ENCODE data around the gene RAB41. TPM values are rescaled to one million over a fixed set of nuclear protein-coding genes. Genes with fewer than 3 reads are reported as not detected.
"Not testable (repeated sequence)": the region's sequence is repeated elsewhere in the genome, so short reads cannot be mapped to it uniquely, and the experiment has no call there.

The RAB41 gene
- total and polyA plus RNA-seq, 2 of the 13 experiments (the other 11 are each of a cell fraction or from before 2014, with no cell fraction given), result not detected

GRCh38 chrX:70274029-70274428, 7.9 kb upstream of the RAB41 start:
- H3K36me3 ChIP-seq (replicated peaks in 1 of 2; ENCODE audit: control insufficient read depth in 1 of 2, insufficient read depth in 2 of 2, low read length in 2 of 2); H3K4me3 ChIP-seq (replicated peaks in 1 of 3; ENCODE audit: insufficient read depth in 1 of 3, low read depth in 2 of 3, low read length in 3 of 3); H3K27me3 ChIP-seq (ENCODE audit: control insufficient read depth in 1 of 2, insufficient read depth in 2 of 2, low read length in 2 of 2); H3K27ac ChIP-seq (ENCODE audit: extremely low read length, insufficient read depth, low read length); ATAC-seq; in situ Hi-C loops (cut with HindIII; ENCODE audit: extremely low pct_ligation_motif_present, low pct_unique_long_range_greater_than_20kb); POLR2A ChIA-PET; H3K4me2 ChIP-seq (ENCODE audit: low read depth, low read length); H3K79me2 ChIP-seq (ENCODE audit: insufficient read depth, low read length); FAIRE-seq; H4K20me1 ChIP-seq (ENCODE audit: insufficient read depth, low read length); DNase-seq (ENCODE audit: low spot score); BruUV-seq (replicated peaks); H3K4me1 ChIP-seq (ENCODE audit: insufficient read depth, low read length); H2AFZ ChIP-seq (ENCODE audit: low read length); H3K9ac ChIP-seq (ENCODE audit: insufficient read depth, low read depth, low read length); H3K9me3 ChIP-seq (ENCODE audit: low read length); intact Hi-C loops (cut with micrococcal nuclease; ENCODE audit: unreplicated experiment); CTCF ChIA-PET (ENCODE audit: low intra/inter-chr PET ratio, low total read pairs): not testable (repeated sequence)
- 55% methylated on average over 6 of the region's 7 CpGs for WGBS (ENCODE audit: low lambda C conversion rate)
- TF ChIP-seq CTCF (CRISPR knock-in tag; IDR thresholded peaks at IDR 0.05) (0 out of 2 replicates have a peak, but pooled peaks have one; percentile 3), ZNF770 (CRISPR knock-in tag; IDR thresholded peaks at IDR 0.05) (peak; percentile 13; the same call in 1 of the 2 replicates)

- no peak overlapping the region for H2AFZ ChIP-seq (ENCODE audit: low read length)
- BruUV-seq (replicated peaks), result no TSS peak
- TF ChIP-seq SNAPC2 (CRISPR knock-in tag; IDR thresholded peaks at IDR 0.05), result no peak
- TF ChIP-seq TRIM22 (IDR thresholded peaks at IDR 0.05), result no peak
- no peak for TF ChIP-seq GMEB2 (CRISPR knock-in tag; IDR thresholded peaks at IDR 0.05; ENCODE audit: low read depth)
- TF ChIP-seq GPN1 (CRISPR knock-in tag; IDR thresholded peaks at IDR 0.05; ENCODE audit: borderline replicate concordance), result no peak
- TF ChIP-seq TBP (CRISPR knock-in tag; IDR thresholded peaks at IDR 0.05), result no peak
- no peak for TF ChIP-seq GATAD1 (CRISPR knock-in tag; IDR thresholded peaks at IDR 0.05)
- no peak for TF ChIP-seq ZNF761 (CRISPR knock-in tag; conservative IDR thresholded peaks at IDR 0.05)
- TF ChIP-seq ZNF746 (CRISPR knock-in tag; IDR thresholded peaks at IDR 0.05), result no peak
- no peak for TF ChIP-seq ZZZ3 (CRISPR knock-in tag; IDR thresholded peaks at IDR 0.05; ENCODE audit: borderline replicate concordance)
- TF ChIP-seq ZNF431 (CRISPR knock-in tag; IDR thresholded peaks at IDR 0.05; ENCODE audit: borderline replicate concordance, low read depth), result no peak
- TF ChIP-seq ZFP36L2 (CRISPR knock-in tag; IDR thresholded peaks at IDR 0.05), result no peak
Observed at GRCh38 chrX:70279081-70279480, 2.9 kb upstream of the RAB41 start.

More at GRCh38 chrX:70279081-70279480, 2.9 kb upstream of the RAB41 start:
- Histone ChIP-seq H3K4me3 (replicated peaks in 1 of 3; ENCODE audit: insufficient read depth in 1 of 3, low read depth in 2 of 3, low read length in 3 of 3) (no peak overlapping the region), H3K4me2 (ENCODE audit: low read depth, low read length) (no peak overlapping the region), H3K9ac (ENCODE audit: insufficient read depth, low read depth, low read length) (no peak overlapping the region), H3K9me3 (ENCODE audit: low read length) (no peaks in the 10 kb centered on the region), H3K36me3 (replicated peaks in 1 of 2; ENCODE audit: control insufficient read depth in 1 of 2, insufficient read depth in 2 of 2, low read length in 2 of 2) (no peaks in the 10 kb centered on the region), H3K79me2 (ENCODE audit: insufficient read depth, low read length) (no peaks in the 10 kb centered on the region), H3K27ac (ENCODE audit: extremely low read length, insufficient read depth, low read length) (no peak overlapping the region), H4K20me1 (ENCODE audit: insufficient read depth, low read length) (no peaks in the 10 kb centered on the region), H3K27me3 (ENCODE audit: control insufficient read depth in 1 of 2, insufficient read depth in 2 of 2, low read length in 2 of 2) (no peaks in the 10 kb centered on the region), H3K4me1 (ENCODE audit: insufficient read depth, low read length) (peaks cover 8% of the 10 kb centered on the region)
- ChIA-PET POLR2A (no interaction called here), CTCF (ENCODE audit: low intra/inter-chr PET ratio, low total read pairs) (no interaction called here)
- WGBS (ENCODE audit: low lambda C conversion rate), result 74% methylated on average over 3 of the region's 3 CpGs
- intact Hi-C loops (cut with micrococcal nuclease; ENCODE audit: unreplicated experiment) (no loop called here), in situ Hi-C loops (cut with HindIII; ENCODE audit: extremely low pct_ligation_motif_present, low pct_unique_long_range_greater_than_20kb) (no loop called here)
- ATAC-seq, result no peak
- DNase-seq (ENCODE audit: low spot score), result no peak
- FAIRE-seq, result no peak
